Common myeloid progenitor, CD34-positive (primary cell): ENCODE data around the gene PKDREJ.

Source experiments
- CTCF ChIA-PET: fragments of 350-600 bp; sonication (Branson Sonifier 250); formaldehyde crosslinking; loops from one replicate; lab custom pipeline; 2021; ENCODE audit warnings: antibody characterized with exemption; lab: Charles Lee
- POLR2A ChIA-PET: fragments of 350-600 bp; sonication (Branson Sonifier 250); formaldehyde crosslinking; loops from one replicate; lab custom pipeline; 2021; ENCODE audit warnings: antibody characterized with exemption; lab: Charles Lee
- DNase-seq, 3 donors: peaks; one replicate each; pipeline versions ENCODE4 v3.0.0 to v3.0.0-alpha.2; 2013
- H3K27ac ChIP-seq, 2 experiments: 1 replicate in 1 of 2; 2 replicates in 1 of 2; pipeline ENCODE4 v1.7.0; 2013; ENCODE audit warnings: inconsistent platforms in 2 of 2, low read length in 2 of 2, mild to moderate bottlenecking in 2 of 2, low read depth in 1 of 2, moderate library complexity in 1 of 2; ENCODE audit not compliant: severe bottlenecking in 2 of 2, insufficient read depth in 1 of 2, poor library complexity in 1 of 2
- H3K27me3 ChIP-seq, 5 experiments: replicated peaks in 2 of 5; 1 replicate in 3 of 5; 2 replicates in 2 of 5; pipeline versions ENCODE4 v1.6.1 to v1.7.0; 2013; ENCODE audit warnings: low read length in 4 of 5, mild to moderate bottlenecking in 2 of 5, moderate library complexity in 2 of 5, inconsistent platforms in 1 of 5; ENCODE audit not compliant: insufficient read depth in 5 of 5, control insufficient read depth in 4 of 5
- H3K36me3 ChIP-seq, 4 experiments: 1 replicate in 2 of 4; 2 replicates in 2 of 4; pipeline versions ENCODE4 v1.6.1 to v1.7.0; 2013; ENCODE audit warnings: low read length in 3 of 4, control low read depth in 1 of 4, mild to moderate bottlenecking in 1 of 4; ENCODE audit not compliant: control insufficient read depth in 4 of 4, insufficient read depth in 4 of 4
- H3K4me1 ChIP-seq, 4 experiments: 1 replicate in 3 of 4; 2 replicates in 1 of 4; pipeline versions ENCODE4 v1.6.1 to v1.7.1; 2013; ENCODE audit warnings: low read length in 3 of 4, mild to moderate bottlenecking in 3 of 4, control low read depth in 1 of 4, inconsistent platforms in 1 of 4, moderate library complexity in 1 of 4; ENCODE audit not compliant: control insufficient read depth in 4 of 4, insufficient read depth in 4 of 4; ENCODE audit errors: control extremely low read depth in 1 of 4
- H3K4me3 ChIP-seq, 7 experiments: 1 replicate in 4 of 7; 2 replicates in 3 of 7; pipeline versions ENCODE4 v1.5.1 to v1.7.0; 2013; ENCODE audit warnings: mild to moderate bottlenecking in 7 of 7, low read length in 6 of 7, moderate library complexity in 6 of 7, inconsistent platforms in 2 of 7, low read depth in 2 of 7, control low read depth in 1 of 7; ENCODE audit not compliant: insufficient read depth in 4 of 7, control insufficient read depth in 1 of 7; ENCODE audit errors: extremely low read depth in 1 of 7
- H3K9me3 ChIP-seq, 5 experiments: 1 replicate in 4 of 5; 2 replicates in 1 of 5; pipeline versions ENCODE4 v1.6.1 to v1.7.1; 2013; ENCODE audit warnings: low read length in 4 of 5, mild to moderate bottlenecking in 2 of 5, inconsistent platforms in 1 of 5, low read depth in 1 of 5, moderate library complexity in 1 of 5; ENCODE audit not compliant: control insufficient read depth in 4 of 5, insufficient read depth in 2 of 5; ENCODE audit errors: control extremely low read depth in 1 of 5
- WGBS: methylation state at CpG from one replicate; pipeline ENCODE4 v1.1.5; 2013; ENCODE audit not compliant: insufficient coverage; 5-methylcytosine and 5-hydroxymethylcytosine counted together

Gene PKDREJ

DNA sequence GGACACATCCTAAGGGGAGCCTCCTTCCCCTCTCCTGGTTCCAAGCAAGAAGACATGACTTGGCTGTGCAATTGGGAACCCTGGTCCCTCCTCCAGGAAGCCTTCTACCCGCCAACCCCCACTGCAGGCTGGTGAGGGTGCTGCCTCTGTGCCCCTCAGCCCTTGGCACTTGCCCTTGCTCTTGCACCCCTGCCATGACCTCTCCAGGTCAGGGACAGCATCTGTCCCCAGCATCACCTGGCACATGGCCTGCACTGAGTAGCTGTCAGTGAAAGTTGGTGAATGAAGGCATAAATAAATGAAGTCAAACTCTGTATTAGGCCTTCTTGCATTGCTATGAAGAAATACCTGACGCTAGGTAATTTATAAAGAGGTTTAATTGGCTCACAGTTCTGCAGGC, 31.6 kb upstream of the PKDREJ start:
- no peaks in the 10 kb centered on the region for H3K27me3 ChIP-seq
- no peak for DNase-seq
- H3K4me1 ChIP-seq: peaks cover 5 to 53% (median 37%) of the 10 kb centered on the region in 4 experiments
- H3K4me3 ChIP-seq: no peak overlapping the region
- 100% methylated on average over 2 of the region's 2 CpGs for WGBS
- H3K27ac ChIP-seq: no peak overlapping the region
- H3K9me3 ChIP-seq: peaks cover 0 to 3% (median 0%) of the 10 kb centered on the region in 5 experiments
- CTCF ChIA-PET: interaction anchor here (1.7 kb wide), 1 partner anchor 20 kb away, joined by 7 read pairs; no protein-coding TSS in a partner anchor
- POLR2A ChIA-PET: no interaction called here
- H3K36me3 ChIP-seq: peaks cover 0 to 30% (median 11%) of the 10 kb centered on the region in 4 experiments

GRCh38 chr22:46293577-46294260, 30.6 kb upstream of the PKDREJ start:
- Histone ChIP-seq H3K27me3 (no peaks in the 10 kb centered on the region), H3K36me3 (peaks cover 0 to 25% (median 11%) of the 10 kb centered on the region in 4 experiments), H3K4me1 (peaks cover 5 to 64% (median 41%) of the 10 kb centered on the region in 4 experiments), H3K9me3 (peaks cover 0 to 3% (median 0%) of the 10 kb centered on the region in 5 experiments), H3K27ac (no peak overlapping the region), H3K4me3 (peak overlapping the region in 1 of 7 experiments; percentile 19)
- CTCF ChIA-PET: interaction anchor here (0.6 to 0.9 kb wide), 4 partner anchors 13 to 255 kb away, joined by 3 to 4 read pairs (median 3); partner anchors contain the start of gene PKDREJ
- peak; percentile 54 to 86 (median 84) for DNase-seq
- 41% methylated on average over 10 of the region's 11 CpGs for WGBS
- POLR2A ChIA-PET: interaction anchor here (0.7 kb wide), 1 partner anchor 28 kb away, joined by 7 read pairs; no protein-coding TSS in a partner anchor

DNA sequence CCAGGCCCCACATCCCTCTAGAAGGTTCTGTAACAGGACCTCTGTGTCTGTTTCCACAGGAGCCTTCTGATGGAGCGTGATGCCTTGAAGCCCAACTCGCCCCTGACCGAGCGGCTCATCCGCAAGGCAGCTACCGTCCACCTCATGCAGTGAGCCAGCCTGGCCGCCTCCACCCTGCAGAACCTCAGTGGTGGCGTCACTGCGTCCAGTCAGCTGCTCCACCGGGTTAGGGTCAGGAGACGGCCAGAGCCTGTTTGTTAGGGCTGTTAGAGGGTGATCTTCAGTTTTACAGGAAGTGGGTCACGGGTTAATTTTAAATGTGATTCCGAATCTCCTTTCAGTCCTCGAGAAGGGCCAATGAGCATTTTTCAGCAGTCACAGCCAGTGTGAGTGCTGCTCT, 29.6 kb upstream of the PKDREJ start:
- Histone ChIP-seq H3K27ac (no peak overlapping the region), H3K36me3 (peaks cover 0 to 22% (median 11%) of the 10 kb centered on the region in 4 experiments), H3K9me3 (peaks cover 0 to 3% (median 0%) of the 10 kb centered on the region in 5 experiments), H3K27me3 (no peaks in the 10 kb centered on the region), H3K4me3 (no peak overlapping the region), H3K4me1 (peaks cover 4 to 70% (median 50%) of the 10 kb centered on the region in 4 experiments)
- 92% methylated on average over 14 of the region's 14 CpGs for WGBS
- ChIA-PET CTCF (no interaction called here), POLR2A (no interaction called here)
- DNase-seq: no peak

DNA sequence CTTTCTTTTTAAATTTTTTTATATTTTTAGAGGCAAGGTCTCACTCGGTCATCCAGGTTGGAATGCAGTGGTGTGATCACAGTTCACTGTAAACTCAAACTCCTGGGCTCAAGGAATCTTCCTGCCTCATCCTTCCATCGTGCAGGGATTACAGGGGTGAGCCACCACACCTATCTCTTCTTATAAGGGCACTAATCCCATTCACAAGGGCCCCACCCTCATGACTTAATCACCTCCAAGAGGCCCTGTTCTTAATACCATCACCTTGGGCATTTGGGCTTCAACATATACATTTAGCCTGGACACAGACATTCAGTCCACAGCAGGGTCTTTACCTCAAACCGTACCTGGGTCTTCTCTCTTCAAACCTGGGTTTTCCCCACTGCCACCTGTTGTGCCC, 29.0 kb upstream of the PKDREJ start:
- Histone ChIP-seq H3K4me1 (peaks cover 3 to 70% (median 51%) of the 10 kb centered on the region in 4 experiments), H3K27ac (no peak overlapping the region), H3K36me3 (peaks cover 0 to 25% (median 11%) of the 10 kb centered on the region in 4 experiments), H3K4me3 (no peak overlapping the region), H3K27me3 (no peaks in the 10 kb centered on the region), H3K9me3 (peaks cover 0 to 3% (median 0%) of the 10 kb centered on the region in 5 experiments)
- 100% methylated on average over 3 of the region's 3 CpGs for WGBS
- ChIA-PET CTCF (no interaction called here), POLR2A (no interaction called here)
- no peak for DNase-seq

DNA sequence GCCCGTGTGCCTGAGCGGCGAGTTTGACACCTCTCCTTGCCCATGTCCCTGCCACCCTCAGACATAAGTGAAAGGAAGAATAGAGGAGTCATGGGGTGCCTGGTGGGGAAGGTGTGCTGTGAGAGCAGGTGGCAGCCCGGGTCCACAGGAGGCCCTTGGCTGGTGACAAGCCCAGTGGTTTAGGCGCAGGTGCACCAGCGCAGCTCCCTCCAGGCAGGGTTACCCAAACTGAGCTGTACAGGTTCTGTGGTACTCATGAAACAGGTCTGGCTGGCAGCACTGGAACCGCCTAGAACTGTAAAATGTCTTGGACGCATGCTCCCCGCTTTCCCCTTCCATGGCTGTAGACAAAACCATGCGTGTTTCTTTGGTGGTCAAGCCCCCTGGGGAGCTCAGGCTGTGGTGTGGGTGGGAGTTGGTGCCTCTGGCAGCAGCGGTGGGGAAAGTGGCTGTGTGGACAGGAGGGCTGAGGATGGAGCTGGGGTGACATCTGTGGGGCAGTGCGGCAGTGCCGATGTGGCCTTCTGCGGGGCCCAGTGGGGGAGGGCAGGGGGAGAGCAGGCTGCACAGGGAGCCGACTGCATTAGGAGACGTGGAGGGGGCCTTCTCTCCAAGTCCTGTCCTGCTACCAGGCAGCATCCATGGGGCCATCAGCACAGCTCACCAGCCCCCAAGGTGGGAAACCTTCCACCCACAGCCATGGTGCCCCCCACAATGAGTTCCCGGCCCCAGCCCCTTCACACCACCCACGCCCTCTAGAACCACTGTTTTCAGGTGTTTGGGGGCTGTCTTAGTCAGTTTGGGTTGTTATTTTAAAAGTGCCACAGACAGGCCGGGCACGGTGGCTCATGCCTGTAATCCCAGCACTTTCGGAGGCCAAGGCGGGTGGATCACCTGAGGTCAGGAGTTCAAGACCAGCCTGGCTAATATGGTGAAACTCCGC, 28.0 kb upstream of the PKDREJ start:
- WGBS: 99% methylated on average over 11 of the region's 23 CpGs
- Histone ChIP-seq H3K36me3 (peaks cover 0 to 33% (median 14%) of the 10 kb centered on the region in 4 experiments), H3K27me3 (no peaks in the 10 kb centered on the region), H3K4me1 (peaks cover 3 to 69% (median 47%) of the 10 kb centered on the region in 4 experiments), H3K27ac (no peak overlapping the region), H3K9me3 (peaks cover 0 to 3% (median 0%) of the 10 kb centered on the region in 5 experiments), H3K4me3 (no peak overlapping the region)
- DNase-seq: no peak
- CTCF ChIA-PET: interaction anchor here (1.0 to 1.8 kb wide), 2 partner anchors 22 to 28 kb away, joined by 3 to 4 read pairs; partner anchors contain the start of gene PKDREJ
- POLR2A ChIA-PET: no interaction called here

DNA sequence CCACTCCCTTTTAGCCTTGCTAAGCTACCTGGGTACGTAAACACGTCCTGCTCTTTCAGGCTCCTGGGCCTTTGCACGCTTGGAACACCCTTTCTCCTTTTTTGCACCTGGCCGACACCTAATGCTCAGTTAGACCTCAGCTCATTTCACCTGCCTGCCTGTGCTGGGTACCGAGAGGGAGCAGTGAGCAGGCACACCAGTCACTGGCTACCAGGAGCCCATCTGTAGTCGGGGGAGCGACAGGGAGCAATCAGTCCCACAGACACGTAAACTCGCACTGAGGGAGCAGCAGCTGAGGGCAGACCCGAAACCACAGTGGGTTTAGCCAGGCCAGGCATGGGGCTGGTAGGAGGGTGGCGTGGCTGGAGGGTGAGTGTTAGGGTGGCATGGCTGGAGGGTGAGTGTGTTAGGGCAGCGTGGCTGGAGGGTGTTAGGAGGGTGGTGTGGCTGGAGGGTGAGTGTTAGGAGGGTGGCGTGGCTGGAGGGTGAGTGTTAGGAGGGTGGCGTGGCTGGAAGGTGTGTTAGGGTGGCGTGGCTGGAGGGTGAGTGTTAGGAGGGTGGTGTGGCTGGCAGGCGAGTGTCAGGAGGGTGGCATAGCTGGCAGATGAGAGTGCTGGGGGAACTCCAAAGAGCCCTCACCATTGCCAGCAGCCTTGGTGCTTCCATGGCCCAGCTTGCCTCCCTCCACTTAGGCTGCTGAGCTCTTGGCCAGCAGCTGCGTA, 27.1 kb upstream of the PKDREJ start:
- no peak overlapping the region for H3K27ac ChIP-seq
- no peak for DNase-seq
- H3K36me3 ChIP-seq: peaks cover 0 to 37% (median 16%) of the 10 kb centered on the region in 4 experiments
- POLR2A ChIA-PET: no interaction called here
- H3K27me3 ChIP-seq: no peaks in the 10 kb centered on the region
- H3K9me3 ChIP-seq: peaks cover 0 to 3% (median 0%) of the 10 kb centered on the region in 5 experiments
- H3K4me1 ChIP-seq: peaks cover 3 to 60% (median 39%) of the 10 kb centered on the region in 4 experiments
- WGBS: 95% methylated on average over 14 of the region's 17 CpGs
- no peak overlapping the region for H3K4me3 ChIP-seq
- CTCF ChIA-PET: interaction anchor here (1.0 to 1.8 kb wide), 2 partner anchors 23 to 27 kb away, joined by 3 to 4 read pairs; partner anchors contain the start of gene PKDREJ
